Esophagus squamous epithelium (tissue), 4 donors: ENCODE data around the gene AVL9.

ENCODE experiments used
- CTCF ChIP-seq, 6 experiments: fragments of 450-650 bp in 4 of 6; fragments of 200-600 bp in 2 of 6; sonication (generic) in 2 of 6; IDR thresholded peaks; one replicate each; pipeline ENCODE4 v1.5.1; 2016 to 2019; ENCODE audit warnings: antibody characterized with exemption in 6 of 6, mild to moderate bottlenecking in 4 of 6, moderate library complexity in 4 of 6
- POLR2A ChIP-seq, 4 donors: fragments of 450-650 bp; IDR thresholded peaks; one replicate each; pipeline ENCODE4 v1.6.1; 2017; ENCODE audit warnings: antibody characterized with exemption in 4 of 4, mild to moderate bottlenecking in 4 of 4, moderate library complexity in 3 of 4

- TF ChIP-seq CTCF (IDR thresholded peaks at IDR 0.05) (no peak), POLR2A (IDR thresholded peaks at IDR 0.05) (no peak)
Observed at GRCh38 chr7:32618987-32619386, 123.7 kb downstream of the AVL9 start.
